Activated naive CD4-positive, alpha-beta T cell treated with Interleukin-2 at 50 U/mL for 16 hours (primary cell): ENCODE data around the gene ETFBKMT.
A peak's percentile ranks its signal among the peaks of the same experiment; 100 is the strongest.

Experiments used
- DNase-seq: peaks from one replicate; pipeline ENCODE4 v3.0.0-alpha.2; 2020

Gene ETFBKMT

GRCh38 chr12:31659087-31659942 lies at the start of gene ETFBKMT:
Gene ETFBKMT (plus strand): TSS chr12:31659688. CDS start chr12:31661954, 2,266 bp downstream.
- DNase-seq = peak; percentile 93

GRCh38 chr12:31612819-31613218 lies 46.7 kb upstream of the ETFBKMT start:
- DNase-seq = no peak

GRCh38 chr12:31618228-31619025 lies 41.1 kb upstream of the ETFBKMT start:
- no peak for DNase-seq

GRCh38 chr12:31620311-31620710 lies 39.2 kb upstream of the ETFBKMT start:
- DNase-seq = no peak

GRCh38 chr12:31622038-31622437 lies 37.5 kb upstream of the ETFBKMT start:
- DNase-seq = no peak

- DNase-seq = no peak
Measured at GRCh38 chr12:31626270-31626995, 33.1 kb upstream of the ETFBKMT start.

- no peak for DNase-seq
Measured at GRCh38 chr12:31627456-31628054, 31.9 kb upstream of the ETFBKMT start.

GRCh38 chr12:31629756-31630732 lies 29.4 kb upstream of the ETFBKMT start:
- no peak for DNase-seq

- DNase-seq = no peak
Measured at GRCh38 chr12:31631023-31631724, 28.3 kb upstream of the ETFBKMT start.

- DNase-seq = no peak
Measured at GRCh38 chr12:31631809-31632208, 27.7 kb upstream of the ETFBKMT start.

- DNase-seq = no peak
Measured at GRCh38 chr12:31633464-31633863, 26.0 kb upstream of the ETFBKMT start.

GRCh38 chr12:31634620-31635019 lies 24.9 kb upstream of the ETFBKMT start:
- no peak for DNase-seq

- no peak for DNase-seq
Measured at GRCh38 chr12:31641509-31642090, 17.9 kb upstream of the ETFBKMT start.

GRCh38 chr12:31644536-31644935 lies 15.0 kb upstream of the ETFBKMT start:
- no peak for DNase-seq

- no peak for DNase-seq
Measured at GRCh38 chr12:31645924-31646323, 13.6 kb upstream of the ETFBKMT start.

- no peak for DNase-seq
Measured at GRCh38 chr12:31647086-31647491, 12.4 kb upstream of the ETFBKMT start.

GRCh38 chr12:31650918-31651317 lies 8.6 kb upstream of the ETFBKMT start:
- DNase-seq = no peak

GRCh38 chr12:31651893-31652521 lies 7.5 kb upstream of the ETFBKMT start:
- no peak for DNase-seq

- DNase-seq = no peak
Measured at GRCh38 chr12:31655208-31655607, 4.3 kb upstream of the ETFBKMT start.

GRCh38 chr12:31655792-31656191 lies 3.7 kb upstream of the ETFBKMT start:
- no peak for DNase-seq
